Amniotic epithelial cell (primary cell): ENCODE data around the gene VHLL.
"Not testable (repeated sequence)": the region's sequence is repeated elsewhere in the genome, so short reads cannot be mapped to it uniquely, and the experiment has no call there.

ENCODE experiments used
- DNase-seq: peaks from one replicate; pipeline ENCODE4 v3.0.0-alpha.2; 2010; ENCODE audit warnings: low read depth

VHLL gene

DNA sequence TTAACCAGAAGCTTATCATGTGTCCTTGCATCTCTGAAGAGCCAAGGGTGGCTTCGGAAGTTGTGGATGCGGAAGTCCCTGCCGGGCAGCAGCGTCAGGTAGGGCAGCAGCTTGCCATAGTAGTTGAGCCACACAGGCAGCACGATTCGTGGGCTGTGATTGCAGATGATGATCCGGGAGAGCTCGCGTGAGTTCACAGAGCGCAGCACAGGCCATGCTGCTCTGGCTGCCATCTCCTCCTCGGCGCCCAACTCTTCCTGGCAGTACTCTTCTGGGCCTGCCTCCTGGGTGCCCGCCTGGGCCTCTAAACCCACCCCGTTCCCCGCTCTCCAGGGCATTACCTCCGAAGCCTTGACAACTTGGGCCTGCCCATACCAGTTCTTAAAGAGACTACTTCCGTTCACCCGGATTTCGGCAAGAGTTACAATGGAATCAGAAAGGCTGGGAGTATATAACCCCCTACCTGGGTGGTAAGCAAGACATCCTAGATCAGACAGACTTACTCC, at the start of gene VHLL:
Gene VHLL, minus strand, starts transcription at position 456 of the 506 bp plus-strand sequence. Its CDS starts 118 bp downstream, at position 338.
- DNase-seq = no peak

DNA sequence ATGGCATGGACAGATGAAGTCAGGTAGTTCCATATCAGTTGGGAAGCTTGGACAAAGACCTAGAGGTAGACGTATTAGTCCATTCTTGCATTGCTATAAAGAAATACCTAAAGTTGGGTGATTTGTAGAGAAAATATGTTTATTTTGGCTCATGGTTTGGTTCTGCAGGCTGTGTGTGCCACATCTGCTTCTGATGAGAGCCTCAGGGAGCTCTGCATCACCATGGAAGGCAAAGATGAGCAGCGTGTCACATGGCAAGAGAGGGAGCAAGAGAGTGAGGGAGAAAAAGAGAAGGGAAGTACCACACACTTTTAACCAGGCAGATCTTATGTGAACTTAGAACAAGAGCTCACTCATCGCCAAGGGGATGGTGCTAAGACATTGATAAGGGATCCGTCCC, 48.2 kb upstream of the VHLL start:
- no peak for DNase-seq

GRCh38 chr1:156346636-156347035, 47.5 kb upstream of the VHLL start:
- DNase-seq = peak; percentile 53

GRCh38 chr1:156346035-156346434, 46.9 kb upstream of the VHLL start:
- DNase-seq = not testable (repeated sequence)

GRCh38 chr1:156344409-156344808, 45.3 kb upstream of the VHLL start:
- DNase-seq = no peak

DNA sequence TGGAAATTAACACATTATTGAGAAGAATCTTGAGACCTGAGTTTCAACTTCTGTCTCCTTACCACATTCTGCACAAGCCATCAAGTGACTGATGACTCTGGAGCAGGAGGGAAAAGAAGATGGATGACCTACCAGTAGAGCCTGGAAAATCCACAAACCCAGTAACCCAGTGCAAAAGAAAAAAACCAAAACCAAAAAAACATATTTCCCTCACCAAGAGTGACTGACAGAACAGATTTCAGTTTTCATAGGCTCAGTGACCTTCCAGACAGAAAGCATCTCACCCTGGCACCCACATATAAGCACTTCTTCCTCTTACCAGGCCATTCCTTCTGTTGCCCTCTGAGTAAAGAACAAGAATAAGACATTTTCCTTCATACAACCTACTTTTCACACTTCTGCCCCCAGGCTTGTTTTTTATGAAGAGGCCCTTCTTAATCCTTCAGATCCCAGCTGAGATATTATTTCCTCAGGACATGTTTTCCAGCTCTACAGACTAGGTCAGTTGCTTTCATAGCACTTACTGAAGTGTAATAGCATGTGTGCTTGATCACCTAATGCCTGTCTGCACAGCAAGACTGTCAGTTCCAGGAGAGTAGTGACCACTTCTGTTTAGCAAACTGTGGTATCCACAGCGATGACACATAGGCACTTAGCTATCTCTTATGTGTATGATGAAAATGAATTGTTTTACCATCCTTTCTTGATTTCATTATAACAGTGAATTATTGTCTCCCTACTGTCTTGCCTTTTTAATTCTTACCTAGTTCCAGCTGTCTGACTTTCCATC, 43.3 kb upstream of the VHLL start:
- peak; percentile 51 for DNase-seq

- peak; percentile 100 for DNase-seq
Measured at GRCh38 chr1:156338180-156338976, 39.3 kb upstream of the VHLL start, which contains the start of the genes CCT3 and TSACC. CCT3 (minus strand) TSS chr1:156338292; CDS start chr1:156338184, 108 bp downstream. TSACC (plus strand) TSS chr1:156338526; CDS start chr1:156339758, 1,232 bp downstream.

DNA sequence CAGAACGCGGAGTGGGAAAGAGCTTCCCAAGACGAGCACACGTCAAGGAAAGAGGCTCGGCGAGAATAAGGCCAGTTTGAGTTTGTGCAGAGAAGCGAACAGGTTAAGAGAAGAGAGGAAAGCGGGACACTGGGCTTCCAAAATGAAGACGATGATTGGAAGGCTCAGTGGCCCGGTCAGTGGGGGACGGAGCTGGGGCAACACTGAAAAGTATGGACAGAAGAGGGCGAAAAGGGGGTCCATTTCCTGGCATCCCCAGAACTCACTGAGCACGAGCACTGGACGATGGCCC, 38.7 kb upstream of the VHLL start:
- DNase-seq = no peak

- no peak for DNase-seq
Measured at GRCh38 chr1:156337052-156337887, 38.2 kb upstream of the VHLL start.

GRCh38 chr1:156336242-156336641, 37.1 kb upstream of the VHLL start:
- no peak for DNase-seq

GRCh38 chr1:156323179-156323578, 24.1 kb upstream of the VHLL start:
- peak; percentile 21 for DNase-seq

- DNase-seq = no peak
Measured at GRCh38 chr1:156320560-156320959, 21.5 kb upstream of the VHLL start.

GRCh38 chr1:156319664-156320063, 20.6 kb upstream of the VHLL start:
- peak; percentile 36 for DNase-seq

- no peak for DNase-seq
Measured at GRCh38 chr1:156316909-156317308, 17.8 kb upstream of the VHLL start.

DNA sequence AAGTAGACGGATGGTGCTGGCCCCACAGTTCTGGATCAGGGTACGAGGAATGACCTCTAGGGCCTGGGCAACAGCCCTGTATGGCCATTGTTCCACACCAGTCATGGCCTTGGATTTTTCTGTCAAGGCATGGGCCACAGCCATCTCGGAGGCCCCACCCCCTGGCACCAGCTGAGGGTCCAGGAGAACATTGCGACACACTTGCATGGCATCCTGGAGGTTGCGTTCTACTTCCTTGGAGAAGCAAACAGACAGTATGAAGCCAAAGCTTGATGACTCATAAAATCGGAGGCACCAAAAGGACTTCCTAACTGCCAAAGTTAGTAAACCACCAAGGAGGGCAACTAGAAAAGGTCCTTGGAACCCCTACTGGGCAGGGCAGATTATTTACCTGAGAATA, 11.9 kb upstream of the VHLL start:
- DNase-seq = peak; percentile 80

GRCh38 chr1:156308078-156308477, 9.0 kb upstream of the VHLL start:
- peak; percentile 69 for DNase-seq

- DNase-seq = peak; percentile 70
Measured at GRCh38 chr1:156305215-156305614, 6.1 kb upstream of the VHLL start.

DNA sequence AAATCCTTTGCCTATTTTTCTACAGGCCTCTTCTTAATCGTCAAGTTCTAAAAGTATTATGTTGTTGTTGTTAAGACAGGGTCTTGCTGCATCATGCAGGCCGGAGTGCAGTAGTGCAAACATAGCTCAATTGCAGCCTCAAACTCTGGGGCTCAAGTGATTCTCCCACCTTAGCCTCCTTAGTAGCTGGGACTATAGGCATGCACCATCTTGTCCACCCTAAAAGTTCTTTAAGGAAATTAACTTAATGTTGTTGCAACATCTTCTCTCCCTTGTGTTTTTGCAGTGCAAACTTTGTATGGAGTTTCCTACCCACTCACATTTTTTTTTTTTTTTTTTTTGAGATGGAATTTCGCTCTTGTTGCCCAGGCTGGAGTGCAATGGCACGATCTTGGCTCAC, 4.1 kb upstream of the VHLL start:
- no peak for DNase-seq

GRCh38 chr1:156295391-156295947, 3.6 kb downstream of the VHLL start, which contains the start of gene GLMP:
GLMP (minus strand) TSS chr1:156295679; CDS start chr1:156295645, 34 bp downstream.
- DNase-seq = peak; percentile 61

DNA sequence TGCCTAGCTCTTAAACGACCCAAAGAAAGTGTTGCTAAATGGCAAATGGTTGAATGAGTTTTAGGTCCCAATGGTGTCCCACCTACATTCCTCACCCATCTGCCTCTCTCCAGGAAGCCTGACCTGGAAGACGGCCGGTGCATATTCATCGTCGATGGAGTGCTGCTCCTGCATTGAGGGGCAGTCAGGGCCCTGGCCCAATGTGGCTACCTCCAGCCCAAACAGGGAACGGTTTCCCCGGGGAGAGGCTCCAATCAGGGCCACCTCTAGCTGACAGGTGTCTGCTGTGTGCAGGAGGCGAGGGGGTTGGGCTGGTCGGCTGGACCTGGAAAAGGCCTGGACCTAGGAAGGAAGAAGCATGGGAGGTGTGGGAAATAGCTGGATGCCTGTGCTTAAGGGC, 5.2 kb downstream of the VHLL start:
- no peak for DNase-seq

DNA sequence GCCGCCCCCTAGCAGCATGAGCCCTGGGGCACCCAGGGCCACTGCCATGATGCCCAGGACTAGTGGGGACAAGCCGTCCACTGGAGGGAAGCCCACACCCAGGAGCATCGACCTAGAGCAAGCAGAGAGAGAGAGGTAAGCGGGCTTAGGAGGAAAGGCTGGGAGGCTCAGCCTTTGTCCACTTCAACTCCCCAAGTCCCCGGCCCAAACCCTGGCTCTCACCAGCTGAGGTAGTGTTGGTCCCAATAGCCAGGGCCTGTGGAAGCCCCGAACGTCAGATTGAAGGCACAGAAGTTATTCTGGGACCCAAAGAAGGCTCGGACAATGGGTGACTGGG, 6.0 kb downstream of the VHLL start:
- DNase-seq = no peak
